Vagina (tissue), 2 donors: ENCODE results near the gene TATDN3. TPM values are rescaled to one million over a fixed set of nuclear protein-coding genes. Genes with fewer than 3 reads are reported as not detected.

Experiments used
- DNase-seq, 2 donors: peaks; one replicate each; pipeline ENCODE4 v3.0.0-alpha.2; 2017; ENCODE audit errors: extremely low spot score in 2 of 2
- H3K27ac ChIP-seq: fragments of 200-600 bp; sonication (generic); one replicate; pipeline ENCODE4 v1.5.1; 2019
- H3K27me3 ChIP-seq: fragments of 200-600 bp; sonication (generic); one replicate; pipeline ENCODE4 v1.5.1; 2019
- H3K36me3 ChIP-seq, 2 donors: fragments of 200-600 bp; sonication (generic); one replicate each; pipeline ENCODE4 v1.5.1; 2017 to 2019
- H3K4me1 ChIP-seq: fragments of 200-600 bp; sonication (generic); one replicate; pipeline ENCODE4 v1.5.1; 2019
- H3K4me3 ChIP-seq, 2 donors: fragments of 200-600 bp; sonication (generic); 1 replicate in 1 of 2; 2 replicates in 1 of 2; pipeline ENCODE4 v1.5.1; 2016 to 2019
- H3K9me3 ChIP-seq: fragments of 200-600 bp; sonication (generic); one replicate; pipeline ENCODE4 v1.5.1; 2019
- CTCF ChIP-seq, 3 experiments: fragments of 450-650 bp in 2 of 3; fragments of 200-600 bp in 1 of 3; sonication (generic) in 1 of 3; IDR thresholded peaks; one replicate each; pipeline ENCODE4 v1.5.1; 2017 to 2019; ENCODE audit warnings: antibody characterized with exemption in 3 of 3, mild to moderate bottlenecking in 2 of 3, moderate library complexity in 2 of 3
- POLR2A ChIP-seq, 2 donors: fragments of 450-650 bp; IDR thresholded peaks; one replicate each; pipeline ENCODE4 v1.6.1; 2017; ENCODE audit warnings: antibody characterized with exemption in 2 of 2, mild to moderate bottlenecking in 2 of 2, moderate library complexity in 2 of 2
- POLR2AphosphoS5 ChIP-seq, 2 donors: sonication (generic); formaldehyde crosslinking; IDR thresholded peaks; one replicate each; pipeline ENCODE4 v1.9.0; 2017; ENCODE audit warnings: antibody characterized with exemption in 2 of 2, mild to moderate bottlenecking in 2 of 2, low read depth in 1 of 2; ENCODE audit not compliant: insufficient read depth in 1 of 2
- intact Hi-C: fragments of 100-400 bp; cut with DNase I; formaldehyde crosslinking; loops from one replicate; pipeline ENCODE4 v1.15.1; 2023
- total RNA-seq: library from RNA; depleted of rRNA; stranded (reverse); fragments of >200 nt; gene quantifications from one replicate; pipeline ENCODE4 v1.2.3, GENCODE V29; 2016

The TATDN3 gene
- total RNA-seq, 1 donor from 2014 or later: 6.9 TPM

- TF ChIP-seq CTCF (IDR thresholded peaks at IDR 0.05) (no peak), POLR2A (IDR thresholded peaks at IDR 0.05) (no peak), POLR2AphosphoS5 (IDR thresholded peaks at IDR 0.05; ENCODE audit: insufficient read depth in 1 of 2, low read depth in 1 of 2) (no peak)
- no peak overlapping the region for H3K4me3 ChIP-seq
- no peaks in the 10 kb centered on the region for H3K9me3 ChIP-seq
- H3K27ac ChIP-seq: no peak overlapping the region
- no peaks in the 10 kb centered on the region for H3K36me3 ChIP-seq
- intact Hi-C loops: no loop called here
- no peaks in the 10 kb centered on the region for H3K27me3 ChIP-seq
- H3K4me1 ChIP-seq: no peaks in the 10 kb centered on the region
- no peak for DNase-seq
Measured at GRCh38 chr1:212814537-212815334, 23.0 kb downstream of the TATDN3 start.

- Histone ChIP-seq H3K27ac (no peak overlapping the region), H3K36me3 (no peaks in the 10 kb centered on the region), H3K27me3 (no peaks in the 10 kb centered on the region), H3K4me3 (no peak overlapping the region), H3K4me1 (no peaks in the 10 kb centered on the region), H3K9me3 (no peaks in the 10 kb centered on the region)
- no peak for TF ChIP-seq CTCF (IDR thresholded peaks at IDR 0.05)
- no peak for TF ChIP-seq POLR2A (IDR thresholded peaks at IDR 0.05)
- TF ChIP-seq POLR2AphosphoS5 (IDR thresholded peaks at IDR 0.05; ENCODE audit: insufficient read depth in 1 of 2, low read depth in 1 of 2): no peak
- DNase-seq: no peak
- intact Hi-C loops: no loop called here
Measured at GRCh38 chr1:212816567-212817278, 25.0 kb downstream of the TATDN3 start.

- TF ChIP-seq POLR2AphosphoS5 (IDR thresholded peaks at IDR 0.05; ENCODE audit: insufficient read depth in 1 of 2, low read depth in 1 of 2): no peak
- TF ChIP-seq CTCF (IDR thresholded peaks at IDR 0.05): no peak
- TF ChIP-seq POLR2A (IDR thresholded peaks at IDR 0.05): no peak
- intact Hi-C loops: no loop called here
- Histone ChIP-seq H3K27me3 (no peaks in the 10 kb centered on the region), H3K36me3 (no peaks in the 10 kb centered on the region), H3K9me3 (peaks cover under 1% of the 10 kb centered on the region), H3K27ac (no peak overlapping the region), H3K4me3 (no peak overlapping the region), H3K4me1 (no peaks in the 10 kb centered on the region)
- DNase-seq: no peak
Measured at GRCh38 chr1:212819726-212820125, 28.0 kb downstream of the TATDN3 start.

GRCh38 chr1:212820969-212821368, 29.3 kb downstream of the TATDN3 start:
- TF ChIP-seq POLR2A (IDR thresholded peaks at IDR 0.05): no peak
- H3K27ac ChIP-seq: no peak overlapping the region
- H3K27me3 ChIP-seq: no peaks in the 10 kb centered on the region
- H3K4me3 ChIP-seq: no peak overlapping the region
- H3K4me1 ChIP-seq: no peaks in the 10 kb centered on the region
- intact Hi-C loops: no loop called here
- no peak for DNase-seq
- peaks cover 6% of the 10 kb centered on the region for H3K9me3 ChIP-seq
- no peaks in the 10 kb centered on the region for H3K36me3 ChIP-seq

- TF ChIP-seq POLR2AphosphoS5 (IDR thresholded peaks at IDR 0.05; ENCODE audit: insufficient read depth in 1 of 2, low read depth in 1 of 2) (no peak), CTCF (IDR thresholded peaks at IDR 0.05) (no peak), POLR2A (IDR thresholded peaks at IDR 0.05) (no peak)
- Histone ChIP-seq H3K4me3 (no peak overlapping the region), H3K27ac (no peak overlapping the region), H3K4me1 (no peaks in the 10 kb centered on the region), H3K27me3 (no peaks in the 10 kb centered on the region), H3K36me3 (no peaks in the 10 kb centered on the region), H3K9me3 (peaks cover 6% of the 10 kb centered on the region)
- intact Hi-C loops: no loop called here
- DNase-seq: no peak
Measured at GRCh38 chr1:212822956-212823355, 31.3 kb downstream of the TATDN3 start.
